ENCODE measurements around the gene SLC30A2. TPM values are rescaled to one million over a fixed set of nuclear protein-coding genes. Genes with fewer than 3 reads are reported as not detected.

SLC30A2 gene
- total RNA-seq, 4 donors from 2014 or later, result 0.13 to 1.8 (median 0.42) TPM

GRCh38 chr1:26072305-26072704, 26.4 kb upstream of the SLC30A2 start:
- no peak overlapping the region for H3K4me3 ChIP-seq (ENCODE audit: low read depth, poor library complexity, severe bottlenecking)
- intact Hi-C loops (cut with DNase I; ENCODE audit: low total_unique reads), result no loop called here
- 47 to 59% methylated on average over 6 of the region's 6 CpGs for WGBS, 2 donors
- TF ChIP-seq CTCF (IDR thresholded peaks at IDR 0.05) (no peak), POLR2A (IDR thresholded peaks at IDR 0.05) (no peak)
- DNase-seq (ENCODE audit: low spot score in 2 of 2), result no peak

GRCh38 chr1:26070963-26071342, 25.0 kb upstream of the SLC30A2 start:
- no peak for DNase-seq (ENCODE audit: low spot score in 2 of 2)
- 89 to 90% methylated on average over 6 of the region's 6 CpGs for WGBS, 2 donors
- H3K4me3 ChIP-seq (ENCODE audit: low read depth, poor library complexity, severe bottlenecking), result no peak overlapping the region
- intact Hi-C loops (cut with DNase I; ENCODE audit: low total_unique reads), result no loop called here
- no peak for TF ChIP-seq CTCF (IDR thresholded peaks at IDR 0.05)
- no peak for TF ChIP-seq POLR2A (IDR thresholded peaks at IDR 0.05)

GRCh38 chr1:26070296-26070962, 24.5 kb upstream of the SLC30A2 start:
- DNase-seq (ENCODE audit: low spot score in 2 of 2), result no peak
- TF ChIP-seq POLR2A (IDR thresholded peaks at IDR 0.05) (no peak), CTCF (IDR thresholded peaks at IDR 0.05) (no peak)
- H3K4me3 ChIP-seq (ENCODE audit: low read depth, poor library complexity, severe bottlenecking), result no peak overlapping the region
- 82 to 91% methylated on average over 4 of the region's 4 CpGs for WGBS, 2 donors
- intact Hi-C loops (cut with DNase I; ENCODE audit: low total_unique reads), result no loop called here

GRCh38 chr1:26069941-26070295, 24.0 kb upstream of the SLC30A2 start:
- 91 to 93% methylated on average over 1 of the region's 1 CpG for WGBS, 2 donors
- TF ChIP-seq CTCF (IDR thresholded peaks at IDR 0.05), result no peak
- TF ChIP-seq POLR2A (IDR thresholded peaks at IDR 0.05), result no peak
- DNase-seq (ENCODE audit: low spot score in 2 of 2), result no peak
- H3K4me3 ChIP-seq (ENCODE audit: low read depth, poor library complexity, severe bottlenecking), result no peak overlapping the region
- intact Hi-C loops (cut with DNase I; ENCODE audit: low total_unique reads), result no loop called here

GRCh38 chr1:26067432-26067911, 21.6 kb upstream of the SLC30A2 start, which contains the start of gene TRIM63:
TRIM63 (minus strand) TSS chr1:26067630; CDS start chr1:26067494, 136 bp downstream.
- intact Hi-C loops (cut with DNase I; ENCODE audit: low total_unique reads), result no loop called here
- 41 to 56% methylated on average over 9 of the region's 9 CpGs for WGBS, 2 donors

More at GRCh38 chr1:26067432-26067911, 21.6 kb upstream of the SLC30A2 start, which contains the start of gene TRIM63:
- no peak for TF ChIP-seq POLR2A (IDR thresholded peaks at IDR 0.05)
- TF ChIP-seq CTCF (IDR thresholded peaks at IDR 0.05), result no peak
- DNase-seq (ENCODE audit: low spot score in 2 of 2), result no peak
- H3K4me3 ChIP-seq (ENCODE audit: low read depth, poor library complexity, severe bottlenecking), result no peak within 1 kb of the TSS
